ENCODE results near the gene ZNF385C.

Gene ZNF385C

DNA sequence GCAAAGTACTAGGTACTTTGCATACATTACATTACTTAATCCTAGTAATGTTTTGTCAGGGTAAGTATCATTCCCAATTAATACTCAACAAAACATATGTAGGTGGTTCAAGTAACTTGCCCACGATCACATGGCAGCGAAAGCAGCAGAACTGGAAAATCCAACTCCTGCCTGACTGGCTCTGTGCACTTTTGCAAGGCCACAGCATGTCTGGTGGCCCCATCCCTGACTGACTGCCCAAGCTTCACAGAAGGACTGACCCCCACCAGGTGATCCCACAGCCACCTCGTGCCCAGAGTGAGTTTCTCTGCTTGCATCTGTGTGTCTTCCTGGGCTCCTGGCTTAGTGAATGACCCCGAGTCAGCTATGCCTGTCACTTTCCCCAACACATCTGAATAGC, 120.3 kb downstream of the ZNF385C start:
- FAIRE-seq, result no peak

DNA sequence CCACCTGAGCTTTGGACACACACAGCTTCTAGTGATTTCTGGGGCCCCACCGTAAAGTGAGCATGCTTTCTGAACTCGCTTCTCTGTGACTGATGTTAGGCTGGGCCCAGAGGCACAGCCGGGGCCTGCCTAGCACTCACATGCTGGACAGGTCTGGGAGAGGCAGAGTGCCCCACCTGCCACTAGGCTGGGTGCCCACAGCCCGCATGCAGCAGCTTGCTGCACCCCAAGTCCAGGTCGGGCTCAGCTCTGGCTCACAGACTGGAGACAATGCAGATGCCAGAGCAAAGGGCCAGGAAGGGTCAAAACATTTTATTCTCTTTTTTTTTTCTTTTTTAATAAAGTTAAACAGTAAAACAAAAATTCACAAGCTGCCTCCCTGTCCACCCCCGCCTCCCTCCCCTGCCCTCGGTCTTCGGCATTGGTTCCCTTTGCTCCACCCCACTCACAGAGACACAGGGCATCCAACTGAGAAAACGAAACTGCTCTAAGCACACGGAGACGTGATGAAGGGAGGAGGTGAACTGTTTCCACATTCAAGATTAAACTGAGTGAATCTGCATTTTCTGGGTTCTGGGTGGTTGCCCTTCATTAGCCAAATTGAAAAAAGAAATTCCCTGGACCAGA, 122.0 kb downstream of the ZNF385C start:
- FAIRE-seq, result no peak

Data from TTC549 (cell line).